Ramos (cell line): ENCODE data around the gene ZDHHC12.

ENCODE experiments used
- in situ Hi-C: fragments of 300-500 bp; cut with MboI; formaldehyde crosslinking; loops from one replicate; pipeline ENCODE4 v1.14.3; 2022; ENCODE audit warnings: low sequenced_read_pairs; ENCODE audit not compliant: unreplicated experiment

ZDHHC12 gene

DNA sequence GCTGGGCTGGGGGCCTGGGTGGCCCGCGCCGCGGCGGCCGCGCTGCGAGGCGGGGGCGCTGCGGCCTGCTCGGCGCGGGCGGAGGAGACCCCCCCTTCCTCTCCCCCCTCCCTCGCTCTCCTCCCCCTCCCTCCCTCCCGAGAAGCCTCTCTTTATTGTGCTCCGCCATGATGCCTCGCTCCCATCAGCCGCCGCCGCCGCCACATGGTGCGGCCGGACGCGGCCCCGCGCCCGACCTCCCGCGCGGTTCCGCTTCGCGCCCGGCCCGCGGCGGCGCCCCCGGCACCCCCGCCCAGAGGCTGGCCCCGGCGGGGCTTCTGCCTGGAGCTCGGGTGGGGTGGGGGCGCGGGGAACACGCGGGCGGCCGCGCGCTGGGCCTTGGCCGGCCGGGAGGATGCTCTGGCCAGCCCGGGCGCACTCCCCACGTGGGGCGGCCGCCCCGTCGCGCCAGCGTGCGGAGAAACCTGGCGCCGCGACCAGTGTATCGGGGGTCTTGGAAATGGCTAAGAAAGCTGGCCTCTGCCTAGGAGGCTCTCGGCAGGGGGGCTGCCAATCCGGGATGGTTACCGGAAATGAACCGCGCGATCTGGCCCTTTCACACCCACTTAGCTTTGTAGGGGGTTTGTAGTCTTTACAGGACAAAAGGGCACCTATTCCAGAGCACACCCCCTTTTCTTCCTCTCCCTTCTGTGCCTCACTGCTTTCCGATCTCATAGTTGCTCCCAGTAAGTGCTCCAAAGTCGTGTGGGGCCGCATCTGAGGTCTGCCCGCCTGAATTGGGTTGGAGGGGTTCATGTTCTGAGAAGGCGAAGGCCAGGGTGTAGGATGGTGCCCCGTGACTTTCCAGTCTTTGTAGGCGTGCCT lies 33.9 kb downstream of the ZDHHC12 start:
- in situ Hi-C loops = no loop called here

DNA sequence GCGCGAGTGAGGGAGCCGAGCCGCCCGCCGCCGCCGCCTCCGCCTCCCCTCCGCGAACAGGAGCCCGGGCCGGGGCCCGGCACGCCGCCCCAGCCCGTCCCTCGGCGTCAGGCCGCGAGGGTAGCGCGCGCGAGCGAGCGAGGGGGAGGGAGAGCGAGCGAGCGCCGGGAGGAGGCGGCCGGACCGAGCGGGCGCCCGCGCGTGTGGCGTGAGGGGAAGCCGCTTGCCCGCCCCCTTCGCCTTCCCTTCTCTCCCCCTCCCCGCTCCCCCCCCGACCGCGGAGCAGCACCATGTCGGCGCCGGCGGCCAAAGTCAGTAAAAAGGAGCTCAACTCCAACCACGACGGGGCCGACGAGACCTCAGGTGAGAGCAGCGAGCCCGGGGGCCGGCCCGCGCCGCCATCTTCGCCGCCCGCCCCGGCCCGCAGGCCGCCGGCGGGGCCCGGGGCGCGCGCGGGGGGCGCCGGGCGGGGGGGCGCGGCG lies 34.6 kb downstream of the ZDHHC12 start:
- in situ Hi-C loops = no loop called here

DNA sequence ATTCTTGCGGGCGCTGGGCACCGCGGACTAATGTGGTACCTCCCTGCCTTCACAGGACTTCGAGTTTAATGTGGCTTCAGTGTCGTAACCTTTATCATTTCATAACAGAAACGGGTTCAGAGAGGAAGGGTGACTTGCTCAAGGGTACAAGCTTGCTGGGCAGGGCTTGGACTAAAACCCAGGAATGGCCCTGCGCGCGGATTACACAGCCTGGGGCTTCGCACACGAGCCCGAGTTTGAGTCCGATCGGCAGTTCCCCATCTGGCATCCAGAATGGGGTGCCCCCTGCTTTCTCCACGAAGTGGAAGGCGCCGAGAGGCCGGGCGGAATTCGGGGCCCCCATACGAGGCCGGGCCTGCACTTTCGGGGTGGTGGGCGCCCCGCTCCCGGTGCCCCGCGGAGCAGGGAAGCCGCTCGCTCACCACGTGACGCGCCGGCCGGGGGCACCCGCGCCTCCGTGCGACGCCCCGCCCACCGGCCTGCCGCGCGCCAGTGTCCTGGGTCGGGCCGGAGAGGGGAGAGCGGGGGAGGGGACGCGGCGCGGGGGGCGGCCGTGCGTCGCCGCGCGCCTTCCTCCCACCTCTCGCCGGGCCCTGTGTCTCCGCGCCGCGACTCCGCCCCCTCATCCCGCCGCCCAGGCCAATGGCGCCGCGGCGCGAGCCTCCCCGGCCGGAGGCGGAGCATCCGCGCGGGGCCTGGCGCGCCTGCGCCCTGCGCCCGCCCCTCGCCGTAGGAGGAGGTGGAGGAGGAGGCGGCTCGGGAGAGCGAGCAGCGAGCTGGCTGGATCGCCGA lies 35.2 kb downstream of the ZDHHC12 start, which contains the start of gene SET:
TSS of gene SET (plus strand) at position 722 of the 792 bp plus-strand sequence. CDS start 361 bp downstream, outside the sequence.
- in situ Hi-C loops = no loop called here

DNA sequence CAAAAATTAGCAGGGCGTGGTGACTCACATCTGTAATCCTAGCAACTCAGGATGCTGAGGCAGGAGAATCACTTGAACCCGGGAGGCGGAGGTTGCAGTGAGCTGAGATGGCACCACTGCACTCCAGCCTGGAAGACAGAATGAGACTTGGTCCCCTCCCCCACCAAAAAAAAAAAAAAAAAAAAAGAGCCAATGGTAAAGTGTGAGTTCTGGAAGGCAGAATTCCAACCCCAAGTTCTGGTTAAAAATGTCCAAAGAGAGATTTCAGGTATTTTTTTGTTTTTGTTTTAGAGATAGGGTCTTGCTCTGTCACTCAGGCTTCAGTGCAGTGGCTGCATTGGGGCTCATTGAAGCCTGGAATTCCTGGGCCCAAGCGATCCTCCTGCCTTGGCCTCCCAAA lies 36.5 kb downstream of the ZDHHC12 start:
- in situ Hi-C loops = no loop called here

DNA sequence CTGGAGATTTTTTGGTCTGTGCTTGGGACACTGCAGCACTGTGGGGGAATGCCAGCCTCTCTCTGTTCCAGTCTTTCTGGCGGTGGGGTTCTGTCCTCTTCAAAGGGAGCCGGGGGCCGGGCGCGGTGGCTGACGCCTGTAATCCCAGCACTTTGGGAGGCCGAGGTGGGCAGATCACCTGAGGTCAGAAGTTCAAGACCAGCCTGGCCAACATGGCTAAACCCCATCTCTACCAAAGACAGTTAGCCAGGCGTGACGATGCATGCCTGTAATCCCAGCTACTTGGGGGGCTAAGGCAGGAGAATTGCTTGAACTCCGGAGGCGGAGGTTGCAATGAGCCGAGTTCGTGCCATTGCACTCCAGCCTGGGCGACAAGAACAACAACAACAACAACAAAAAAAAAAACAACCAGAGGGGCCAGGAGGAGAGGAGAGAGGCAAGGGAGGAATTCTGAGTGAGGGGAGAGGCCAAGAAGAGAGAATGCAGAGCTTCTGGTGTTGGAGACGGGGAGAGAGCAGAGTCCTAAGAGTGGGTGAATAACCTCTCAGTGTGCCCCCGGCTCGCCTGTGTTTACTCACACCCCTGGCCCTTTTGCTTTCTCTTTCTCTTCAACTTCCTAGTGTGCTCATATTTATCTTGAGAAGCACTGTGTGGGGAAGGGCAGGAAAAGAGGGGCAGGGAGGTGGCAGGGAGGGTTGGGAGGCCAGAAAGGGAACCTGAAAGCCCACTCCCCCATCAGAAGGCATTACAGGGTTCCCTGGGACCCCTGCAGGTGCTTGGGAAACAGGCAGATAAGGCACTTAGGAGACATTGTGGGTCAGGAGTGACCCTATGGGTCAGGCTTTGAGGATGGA lies 38.1 kb downstream of the ZDHHC12 start:
- in situ Hi-C loops = no loop called here

DNA sequence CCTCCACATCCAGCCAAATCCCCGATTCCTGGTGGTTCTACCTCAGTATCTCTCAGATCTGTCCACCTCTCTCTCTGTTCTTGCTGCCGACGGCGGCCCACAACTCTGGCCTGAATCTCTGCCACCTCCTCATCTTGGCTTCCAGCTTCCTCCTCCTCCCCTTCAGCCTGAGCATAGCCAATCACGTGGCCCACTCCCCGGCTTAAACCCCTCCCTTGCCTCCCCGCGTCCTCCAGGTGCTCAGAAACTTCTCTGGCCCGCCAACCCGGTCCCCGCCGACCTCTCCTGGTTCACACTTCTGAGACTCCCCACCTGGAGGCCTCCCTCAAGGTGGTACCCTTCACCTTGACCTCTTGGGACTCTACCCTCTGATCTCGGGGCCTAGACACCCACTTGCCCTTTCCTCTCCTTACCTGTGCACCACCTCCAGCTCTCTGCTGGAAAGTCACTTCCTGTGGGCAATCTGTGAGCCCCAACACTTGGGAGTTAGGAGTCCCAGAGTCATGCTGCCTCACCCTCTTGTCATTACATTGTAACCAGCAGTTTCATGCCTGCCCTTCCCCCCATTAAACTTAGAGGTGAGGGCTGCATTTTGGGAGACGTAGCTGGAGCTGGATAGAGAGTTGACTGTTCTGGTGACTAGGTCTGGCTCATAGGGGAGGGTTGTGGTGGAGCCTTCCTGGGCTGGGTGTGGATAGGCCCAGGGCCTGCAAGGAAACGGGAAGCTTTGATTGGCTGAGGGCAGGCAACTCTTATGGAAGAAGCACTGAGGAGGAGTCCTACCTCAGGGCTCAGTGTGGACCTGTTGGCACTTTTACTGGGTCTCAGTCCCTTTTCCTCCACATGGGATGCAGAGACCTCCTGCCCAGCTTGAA lies 39.4 kb downstream of the ZDHHC12 start:
- in situ Hi-C loops = no loop called here

DNA sequence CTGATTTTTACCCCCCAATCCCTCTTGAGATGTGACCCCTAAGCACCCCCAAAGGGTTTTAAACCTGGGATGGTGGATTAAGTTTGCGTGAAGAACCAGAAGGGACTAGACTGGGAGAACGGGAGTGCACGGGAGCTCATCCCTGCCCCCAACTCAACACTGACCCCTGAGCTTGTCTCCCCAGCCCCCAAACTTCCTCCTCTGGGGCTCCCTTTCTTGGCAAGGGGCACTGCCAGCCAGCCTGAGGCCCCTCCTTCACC lies 39.9 kb downstream of the ZDHHC12 start:
- in situ Hi-C loops = no loop called here

DNA sequence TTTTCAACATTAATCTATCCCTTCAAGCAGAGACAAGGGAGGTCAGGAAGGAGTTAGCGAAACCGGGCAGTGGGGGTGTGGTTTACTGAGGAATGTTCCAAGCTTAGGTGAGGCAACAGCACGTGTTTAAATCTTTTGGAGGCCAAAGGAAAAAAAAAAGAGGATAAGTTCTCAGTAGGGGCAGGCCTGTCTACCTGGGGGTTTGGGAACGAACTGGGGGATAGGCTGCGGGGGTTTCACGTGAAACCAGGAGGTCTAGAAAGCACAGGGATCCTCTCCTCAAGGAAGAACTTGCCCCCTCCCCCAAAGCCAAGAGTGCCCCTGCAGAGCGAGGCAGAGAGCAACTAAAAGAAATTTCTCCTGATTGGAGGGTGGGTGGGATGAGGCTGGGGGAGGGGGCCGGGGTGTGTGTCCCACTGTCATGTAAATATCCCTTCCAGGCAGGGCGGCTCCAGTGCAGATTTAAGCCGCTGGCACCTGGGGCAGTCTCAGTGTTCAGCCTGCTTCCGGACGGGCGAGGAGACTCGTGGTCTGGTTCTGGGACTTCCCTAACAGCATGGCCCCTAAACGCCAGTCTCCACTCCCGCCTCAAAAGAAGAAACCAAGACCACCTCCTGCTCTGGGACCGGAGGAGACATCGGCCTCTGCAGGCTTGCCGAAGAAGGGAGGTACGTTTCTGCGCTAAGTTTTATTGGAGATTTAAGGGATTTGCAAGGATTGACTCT lies 40.4 kb downstream of the ZDHHC12 start:
- in situ Hi-C loops = no loop called here

DNA sequence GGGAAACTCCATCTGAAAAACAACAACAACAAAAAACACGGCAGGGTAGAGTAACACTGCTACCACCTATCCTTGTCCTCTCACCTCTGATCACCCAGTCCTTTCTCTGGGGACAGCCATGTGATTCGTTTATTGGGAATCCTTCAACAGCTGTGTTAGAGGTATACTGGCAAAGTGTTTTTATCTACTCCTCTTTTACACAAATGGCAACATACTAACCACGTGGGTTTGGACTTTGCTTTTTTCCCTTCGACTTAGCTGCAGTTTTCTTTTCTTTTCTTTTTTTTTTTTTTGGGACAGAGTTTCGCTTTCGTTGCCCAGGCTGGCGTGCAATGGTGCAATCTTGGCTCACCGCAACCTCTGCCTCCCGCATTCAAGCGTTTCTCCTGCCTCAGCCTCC lies 46.1 kb downstream of the ZDHHC12 start:
- in situ Hi-C loops = no loop called here

DNA sequence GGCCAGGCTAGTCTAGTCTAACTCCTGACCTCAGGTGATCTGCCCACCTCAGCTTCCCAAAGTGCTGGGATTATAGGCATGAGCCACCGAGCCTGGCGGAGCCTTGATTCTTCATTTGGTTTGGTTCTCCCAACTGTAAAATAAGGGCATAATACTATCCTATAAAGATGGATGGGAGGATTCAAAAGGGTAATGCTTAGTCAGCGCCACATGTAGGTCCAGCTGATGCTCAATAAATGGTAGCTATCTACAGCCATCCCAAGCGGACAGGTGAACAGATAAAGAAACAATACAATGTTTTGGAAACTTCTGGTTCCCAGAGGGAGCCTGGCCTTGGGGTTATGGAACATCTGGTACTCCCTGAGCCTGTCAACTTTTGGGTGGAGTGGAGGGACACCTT lies 48.5 kb downstream of the ZDHHC12 start:
- in situ Hi-C loops = no loop called here
